GM12892 (cell line): ENCODE results near the gene ZFYVE28.

Source experiments
- POLR2A ChIP-seq: IDR thresholded peaks from 2 replicates; pipeline ENCODE4 v1.6.1; 2011; ENCODE audit warnings: low read depth, low read length, control low read depth
- POLR2AphosphoS5 ChIP-seq: IDR thresholded peaks from 2 replicates; pipeline ENCODE4 v1.6.1; 2011; ENCODE audit warnings: low read depth, low read length, control low read depth
- TAF1 ChIP-seq: IDR thresholded peaks from 2 replicates; pipeline ENCODE4 v1.6.1; 2011; ENCODE audit warnings: low read depth, mild to moderate bottlenecking, control low read depth, low read length, borderline replicate concordance

DNA sequence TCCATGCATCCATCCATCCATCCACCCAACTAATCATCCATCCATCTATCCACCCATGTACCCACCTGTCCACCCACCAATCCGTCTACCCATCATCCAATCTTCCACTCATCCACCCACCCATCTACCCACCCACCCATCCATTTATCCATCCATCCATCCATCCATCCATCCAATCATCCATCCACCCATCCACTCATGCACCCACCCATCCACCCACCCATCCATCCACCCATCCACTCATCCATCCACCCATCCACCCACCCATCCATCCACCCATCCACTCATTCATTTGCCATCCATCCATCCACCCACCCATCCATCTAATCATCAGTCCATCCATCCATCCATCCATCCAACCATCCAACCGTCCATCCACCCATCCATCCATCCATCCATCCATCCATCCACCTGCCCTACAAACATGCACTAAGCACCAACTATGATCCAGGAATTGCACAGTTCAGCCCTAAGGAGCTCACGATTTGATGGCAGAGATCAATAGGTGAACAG is 135.2 kb downstream of the ZFYVE28 start:
- no peak for TF ChIP-seq POLR2AphosphoS5
- no peak for TF ChIP-seq POLR2A
- no peak for TF ChIP-seq TAF1
